ENCODE measurements around the gene PPP1R13B.

Gene PPP1R13B

GRCh38 chr14:103885509-103885932 is 38.1 kb upstream of the PPP1R13B start:
- TF ChIP-seq POLR2AphosphoS5 (IDR thresholded peaks at IDR 0.05; ENCODE audit: low read depth, low read length) (no peak), TAF1 (IDR thresholded peaks at IDR 0.05; ENCODE audit: borderline replicate concordance, insufficient read depth, low read length) (no peak), FOXP2 (optimal IDR thresholded peaks at IDR 0.05; ENCODE audit: borderline replicate concordance, extremely low read depth, extremely low read length, insufficient read depth) (no peak), SIN3A (IDR thresholded peaks at IDR 0.05; ENCODE audit: borderline replicate concordance, insufficient read depth, low read length) (no peak)
- TF ChIP-seq, protein P1, sequence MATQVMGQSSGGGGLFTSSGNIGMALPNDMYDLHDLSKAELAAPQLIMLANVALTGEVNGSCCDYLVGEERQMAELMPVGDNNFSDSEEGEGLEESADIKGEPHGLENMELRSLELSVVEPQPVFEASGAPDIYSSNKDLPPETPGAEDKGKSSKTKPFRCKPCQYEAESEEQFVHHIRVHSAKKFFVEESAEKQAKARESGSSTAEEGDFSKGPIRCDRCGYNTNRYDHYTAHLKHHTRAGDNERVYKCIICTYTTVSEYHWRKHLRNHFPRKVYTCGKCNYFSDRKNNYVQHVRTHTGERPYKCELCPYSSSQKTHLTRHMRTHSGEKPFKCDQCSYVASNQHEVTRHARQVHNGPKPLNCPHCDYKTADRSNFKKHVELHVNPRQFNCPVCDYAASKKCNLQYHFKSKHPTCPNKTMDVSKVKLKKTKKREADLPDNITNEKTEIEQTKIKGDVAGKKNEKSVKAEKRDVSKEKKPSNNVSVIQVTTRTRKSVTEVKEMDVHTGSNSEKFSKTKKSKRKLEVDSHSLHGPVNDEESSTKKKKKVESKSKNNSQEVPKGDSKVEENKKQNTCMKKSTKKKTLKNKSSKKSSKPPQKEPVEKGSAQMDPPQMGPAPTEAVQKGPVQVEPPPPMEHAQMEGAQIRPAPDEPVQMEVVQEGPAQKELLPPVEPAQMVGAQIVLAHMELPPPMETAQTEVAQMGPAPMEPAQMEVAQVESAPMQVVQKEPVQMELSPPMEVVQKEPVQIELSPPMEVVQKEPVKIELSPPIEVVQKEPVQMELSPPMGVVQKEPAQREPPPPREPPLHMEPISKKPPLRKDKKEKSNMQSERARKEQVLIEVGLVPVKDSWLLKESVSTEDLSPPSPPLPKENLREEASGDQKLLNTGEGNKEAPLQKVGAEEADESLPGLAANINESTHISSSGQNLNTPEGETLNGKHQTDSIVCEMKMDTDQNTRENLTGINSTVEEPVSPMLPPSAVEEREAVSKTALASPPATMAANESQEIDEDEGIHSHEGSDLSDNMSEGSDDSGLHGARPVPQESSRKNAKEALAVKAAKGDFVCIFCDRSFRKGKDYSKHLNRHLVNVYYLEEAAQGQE (IDR thresholded peaks at IDR 0.05; ENCODE audit: insufficient read depth in 1 of 2, low read depth in 2 of 2, low read length in 2 of 2): no peak

- TF ChIP-seq, protein P1 (IDR thresholded peaks at IDR 0.05; ENCODE audit: insufficient read depth in 1 of 2, low read depth in 2 of 2, low read length in 2 of 2): no peak
- no peak for TF ChIP-seq SIN3A (IDR thresholded peaks at IDR 0.05; ENCODE audit: borderline replicate concordance, insufficient read depth, low read length)
- no peak for TF ChIP-seq FOXP2 (optimal IDR thresholded peaks at IDR 0.05; ENCODE audit: borderline replicate concordance, extremely low read depth, extremely low read length, insufficient read depth)
- TF ChIP-seq POLR2AphosphoS5 (IDR thresholded peaks at IDR 0.05; ENCODE audit: low read depth, low read length): no peak
- no peak for TF ChIP-seq TAF1 (IDR thresholded peaks at IDR 0.05; ENCODE audit: borderline replicate concordance, insufficient read depth, low read length)
These were observed 37.5 kb upstream of the PPP1R13B start for GRCh38 chr14:103884854-103885253.

DNA sequence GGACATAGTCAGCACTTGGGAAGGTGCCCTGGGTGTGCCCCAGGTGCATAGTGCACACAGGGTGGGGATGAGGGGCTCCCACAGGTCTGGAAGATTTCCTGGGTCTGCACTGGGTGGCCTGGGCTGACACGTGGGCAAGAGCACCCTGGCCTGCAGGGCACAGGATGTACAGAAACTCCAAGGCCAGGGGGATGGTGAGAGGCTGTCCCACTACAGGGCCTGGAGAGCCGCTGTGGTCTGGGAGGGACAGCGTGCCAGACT is 35.8 kb upstream of the PPP1R13B start:
- no peak for TF ChIP-seq SIN3A (IDR thresholded peaks at IDR 0.05; ENCODE audit: borderline replicate concordance, insufficient read depth, low read length)
- no peak for TF ChIP-seq POLR2AphosphoS5 (IDR thresholded peaks at IDR 0.05; ENCODE audit: low read depth, low read length)
- TF ChIP-seq, protein P1 (IDR thresholded peaks at IDR 0.05; ENCODE audit: insufficient read depth in 1 of 2, low read depth in 2 of 2, low read length in 2 of 2): no peak
- no peak for TF ChIP-seq FOXP2 (optimal IDR thresholded peaks at IDR 0.05; ENCODE audit: borderline replicate concordance, extremely low read depth, extremely low read length, insufficient read depth)
- no peak for TF ChIP-seq TAF1 (IDR thresholded peaks at IDR 0.05; ENCODE audit: borderline replicate concordance, insufficient read depth, low read length)

GRCh38 chr14:103882503-103883262 is 35.3 kb upstream of the PPP1R13B start:
- TF ChIP-seq, protein P1 (IDR thresholded peaks at IDR 0.05; ENCODE audit: insufficient read depth in 1 of 2, low read depth in 2 of 2, low read length in 2 of 2): no peak
- TF ChIP-seq POLR2AphosphoS5 (IDR thresholded peaks at IDR 0.05; ENCODE audit: low read depth, low read length) (no peak), SIN3A (IDR thresholded peaks at IDR 0.05; ENCODE audit: borderline replicate concordance, insufficient read depth, low read length) (no peak), FOXP2 (optimal IDR thresholded peaks at IDR 0.05; ENCODE audit: borderline replicate concordance, extremely low read depth, extremely low read length, insufficient read depth) (no peak), TAF1 (IDR thresholded peaks at IDR 0.05; ENCODE audit: borderline replicate concordance, insufficient read depth, low read length) (no peak)
